Epithelial cell of proximal tubule (primary cell): ENCODE data around the gene ADCK1. TPM values are rescaled to one million over a fixed set of nuclear protein-coding genes. Genes with fewer than 3 reads are reported as not detected.
"Not testable (repeated sequence)": the region's sequence is repeated elsewhere in the genome, so short reads cannot be mapped to it uniquely, and the experiment has no call there.

Source experiments
- DNase-seq: peaks from one replicate; pipeline ENCODE4 v3.0.0-alpha.2; 2011; ENCODE audit warnings: low read depth
- H3K4me3 ChIP-seq: 2 replicates; pipeline ENCODE4 v1.5.1; 2011; ENCODE audit warnings: low read depth, mild to moderate bottlenecking, low read length
- CTCF ChIP-seq: conservative IDR thresholded peaks from 2 replicates; pipeline ENCODE4 v1.5.1; 2012; ENCODE audit warnings: low read depth, mild to moderate bottlenecking, low read length
- total RNA-seq: library from RNA; depleted of rRNA; stranded (reverse); fragments of >200 nt; gene quantifications from 2 replicates; pipeline ENCODE4 v1.2.3, GENCODE V29; 2015

Gene ADCK1
- total RNA-seq, 1 donor from 2014 or later = 4.3 TPM

- no peak for TF ChIP-seq CTCF
- no peak for DNase-seq
- no peak overlapping the region for H3K4me3 ChIP-seq
Observed at GRCh38 chr14:77763978-77764377, 35.9 kb upstream of the ADCK1 start.

- not testable (repeated sequence) for DNase-seq, H3K4me3 ChIP-seq
Observed at GRCh38 chr14:77768442-77769069, 31.4 kb upstream of the ADCK1 start.

- not testable (repeated sequence) for DNase-seq, H3K4me3 ChIP-seq
Observed at GRCh38 chr14:77773966-77774365, 25.9 kb upstream of the ADCK1 start.

GRCh38 chr14:77782202-77782601 lies 17.7 kb upstream of the ADCK1 start:
- TF ChIP-seq CTCF = no peak
- no peak for DNase-seq
- H3K4me3 ChIP-seq = no peak overlapping the region

GRCh38 chr14:77786148-77786547 lies 13.8 kb upstream of the ADCK1 start:
- no peak for TF ChIP-seq CTCF
- no peak overlapping the region for H3K4me3 ChIP-seq
- DNase-seq = no peak

- TF ChIP-seq CTCF = no peak
- no peak for DNase-seq
- H3K4me3 ChIP-seq = no peak overlapping the region
Observed at GRCh38 chr14:77790566-77791224, 9.2 kb upstream of the ADCK1 start.

- DNase-seq = no peak
- TF ChIP-seq CTCF = no peak
- no peak overlapping the region for H3K4me3 ChIP-seq
Observed at GRCh38 chr14:77791225-77791600, 8.7 kb upstream of the ADCK1 start.

GRCh38 chr14:77793255-77793654 lies 6.7 kb upstream of the ADCK1 start:
- not testable (repeated sequence) for DNase-seq, H3K4me3 ChIP-seq
